Naive thymus-derived CD4-positive, alpha-beta T cell (primary cell): ENCODE results near the gene EFNA4. TPM values are rescaled to one million over a fixed set of nuclear protein-coding genes. Genes with fewer than 3 reads are reported as not detected.

ENCODE experiments used
- ATAC-seq: fragments of 150-1000 bp; cut with Tn5 transposase; 2 replicates; pipeline ENCODE4 v1.10.0; 2021; ENCODE audit warnings: mild to moderate bottlenecking, moderate library complexity
- CTCF ChIA-PET: fragments of 350-600 bp; sonication (Branson Sonifier 250); formaldehyde crosslinking; loops from one replicate; lab custom pipeline; 2021; ENCODE audit warnings: antibody characterized with exemption; lab: Charles Lee
- POLR2A ChIA-PET: fragments of 350-600 bp; sonication (Branson Sonifier 250); formaldehyde crosslinking; loops from one replicate; lab custom pipeline; 2021; ENCODE audit warnings: antibody characterized with exemption, inconsistent platforms; lab: Charles Lee
- DNase-seq, 9 donors: peaks; one replicate each; pipeline versions ENCODE4 v3.0.0 to v3.0.0-alpha.2; 2020 to 2022; ENCODE audit warnings: mixed read lengths in 1 of 9
- H3K27ac ChIP-seq: one replicate; pipeline ENCODE4 v1.7.0; 2013; ENCODE audit warnings: mild to moderate bottlenecking, low read depth, low read length, moderate library complexity
- H3K27me3 ChIP-seq, 2 donors: one replicate each; pipeline ENCODE4 v1.7.0; 2013; ENCODE audit warnings: low read length in 2 of 2, mild to moderate bottlenecking in 2 of 2, moderate library complexity in 2 of 2; ENCODE audit not compliant: control insufficient read depth in 2 of 2, insufficient read depth in 2 of 2
- H3K36me3 ChIP-seq, 3 experiments: 1 replicate in 2 of 3; 2 replicates in 1 of 3; pipeline ENCODE4 v1.7.0; 2013; ENCODE audit warnings: low read length in 3 of 3, mild to moderate bottlenecking in 3 of 3, moderate library complexity in 1 of 3; ENCODE audit not compliant: insufficient read depth in 3 of 3, control insufficient read depth in 2 of 3
- H3K4me1 ChIP-seq, 2 donors: one replicate each; pipeline ENCODE4 v1.7.0; 2013; ENCODE audit warnings: low read length in 2 of 2, mild to moderate bottlenecking in 2 of 2, moderate library complexity in 1 of 2; ENCODE audit not compliant: control insufficient read depth in 2 of 2, insufficient read depth in 2 of 2
- H3K4me3 ChIP-seq: 2 replicates; pipeline ENCODE4 v1.7.0; 2013; ENCODE audit warnings: mild to moderate bottlenecking, low read length
- H3K9me3 ChIP-seq, 3 experiments: 1 replicate in 2 of 3; 2 replicates in 1 of 3; pipeline ENCODE4 v1.7.0; 2013; ENCODE audit warnings: low read length in 3 of 3; ENCODE audit not compliant: control insufficient read depth in 2 of 3
- H3K27ac Mint-ChIP-seq, 9 donors: one replicate each; pipeline ENCODE4 v1.8.0; 2020 to 2022; ENCODE audit warnings: mixed read lengths in 9 of 9, mild to moderate bottlenecking in 8 of 9, moderate library complexity in 5 of 9, inconsistent platforms in 2 of 9
- H3K27me3 Mint-ChIP-seq, 5 donors: one replicate each; pipeline ENCODE4 v1.8.0; 2021 to 2022; ENCODE audit warnings: mixed read lengths in 5 of 5, mild to moderate bottlenecking in 1 of 5
- H3K36me3 Mint-ChIP-seq, 5 donors: one replicate each; pipeline ENCODE4 v1.8.0; 2020 to 2022; ENCODE audit warnings: mixed read lengths in 5 of 5, mild to moderate bottlenecking in 3 of 5, inconsistent platforms in 1 of 5
- H3K4me1 Mint-ChIP-seq, 7 donors: one replicate each; pipeline ENCODE4 v1.8.0; 2020 to 2022; ENCODE audit warnings: mixed read lengths in 7 of 7, mild to moderate bottlenecking in 3 of 7, inconsistent platforms in 1 of 7
- H3K4me3 Mint-ChIP-seq, 10 donors: one replicate each; pipeline ENCODE4 v1.8.0; 2020 to 2022; ENCODE audit warnings: mild to moderate bottlenecking in 10 of 10, mixed read lengths in 10 of 10, moderate library complexity in 6 of 10, inconsistent platforms in 2 of 10
- H3K9me3 Mint-ChIP-seq, 11 donors: one replicate each; pipeline ENCODE4 v1.8.0; 2020 to 2022; ENCODE audit warnings: mixed read lengths in 11 of 11, mild to moderate bottlenecking in 4 of 11, inconsistent platforms in 1 of 11, moderate library complexity in 1 of 11
- intact Hi-C, 2 donors: fragments of 100-400 bp; cut with micrococcal nuclease; formaldehyde crosslinking; loops; one replicate each; pipeline ENCODE4 v1.15.1; 2023
- polyA plus RNA-seq, 2 donors: library from polyadenylated mRNA; unstranded; fragments of 300-500 nt; fragmentation: Illumina TruSeq; gene quantifications; one replicate each; pipeline ENCODE4 v1.2.3, GENCODE V29; 2021
- total RNA-seq, 6 experiments: library from RNA in 5 of 6; stranded (reverse) in 5 of 6; gene quantifications; 1 replicate in 5 of 6; 2 replicates in 1 of 6; pipeline ENCODE4 v1.2.3 and lab custom pipeline; 2021 to 2026

The EFNA4 gene
- total and polyA plus RNA-seq, 7 experiments from 2014 or later, result 2.1 to 9.4 (median 4.8) TPM

DNA sequence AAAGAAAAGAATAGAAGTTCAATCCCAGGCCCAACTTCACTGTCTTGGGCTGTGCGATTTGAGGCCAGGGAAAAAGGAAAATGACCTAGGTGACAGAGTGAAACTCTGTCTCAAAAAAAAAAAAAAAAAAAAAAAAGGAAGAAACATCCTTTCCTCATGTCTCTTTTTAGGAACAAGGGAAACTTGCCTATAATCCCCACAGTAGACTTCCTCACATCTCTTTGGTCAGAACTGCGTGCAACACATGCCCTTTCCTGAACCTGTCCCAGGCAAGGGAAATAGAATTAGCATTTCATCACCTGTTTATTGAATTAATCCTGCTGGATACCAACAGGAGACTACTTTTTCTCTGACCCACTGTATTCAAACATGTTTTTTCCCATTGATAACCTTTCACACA is 27.6 kb upstream of the EFNA4 start:
- Histone ChIP-seq H3K27me3 (no peaks in the 10 kb centered on the region), H3K36me3 (no peaks in the 10 kb centered on the region), H3K4me1 (no peaks in the 10 kb centered on the region), H3K9me3 (no peaks in the 10 kb centered on the region), H3K27ac (no peak overlapping the region), H3K4me3 (no peak overlapping the region)
- no peaks in the 10 kb centered on the region for H3K9me3 Mint-ChIP-seq
- peaks cover 0 to 24% (median 0%) of the 10 kb centered on the region in 5 donors for H3K27me3 Mint-ChIP-seq
- no peak overlapping the region for H3K4me3 Mint-ChIP-seq
- intact Hi-C loops, result no loop called here
- CTCF ChIA-PET, result interaction anchor here (1.1 kb wide), 1 partner anchor 9 kb away, joined by 4 read pairs; no protein-coding TSS in a partner anchor
- H3K36me3 Mint-ChIP-seq, result no peaks in the 10 kb centered on the region
- H3K27ac Mint-ChIP-seq, result no peak overlapping the region
- DNase-seq, result no peak
- H3K4me1 Mint-ChIP-seq, result peaks cover 0 to 4% (median 0%) of the 10 kb centered on the region in 7 donors
- ATAC-seq, result no peak
- POLR2A ChIA-PET, result no interaction called here

DNA sequence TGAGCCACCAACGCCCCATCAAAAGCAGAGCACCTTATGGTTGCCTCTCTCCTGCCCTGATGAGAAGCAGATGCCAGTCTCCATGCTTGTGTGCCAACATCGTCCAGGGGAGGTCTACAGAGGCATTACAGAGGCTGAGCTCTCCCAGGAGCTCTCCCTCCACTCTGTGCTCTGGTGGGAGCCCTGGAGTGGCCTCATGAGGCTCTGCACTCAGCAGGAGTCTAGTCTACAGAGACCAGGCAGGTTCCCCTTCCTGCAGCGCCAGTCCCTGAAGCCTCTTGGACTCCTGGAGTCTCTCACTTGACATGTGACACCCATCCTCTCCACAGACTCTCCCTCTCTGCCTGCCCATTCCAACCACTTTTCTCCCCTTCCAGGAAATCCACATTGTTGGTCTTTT is 26.5 kb upstream of the EFNA4 start:
- Histone ChIP-seq H3K9me3 (no peaks in the 10 kb centered on the region), H3K4me1 (no peaks in the 10 kb centered on the region), H3K27me3 (no peaks in the 10 kb centered on the region), H3K36me3 (no peaks in the 10 kb centered on the region), H3K27ac (no peak overlapping the region), H3K4me3 (no peak overlapping the region)
- ChIA-PET CTCF (interaction anchor here (1.2 kb wide), 1 partner anchor 54 kb away, joined by 4 read pairs; no protein-coding TSS in a partner anchor), POLR2A (no interaction called here)
- Mint-ChIP-seq H3K4me3 (no peak overlapping the region), H3K9me3 (no peaks in the 10 kb centered on the region), H3K27me3 (peaks cover 0 to 25% (median 0%) of the 10 kb centered on the region in 5 donors), H3K4me1 (peaks cover 0 to 4% (median 0%) of the 10 kb centered on the region in 7 donors), H3K27ac (no peak overlapping the region), H3K36me3 (no peaks in the 10 kb centered on the region)
- no peak for DNase-seq
- intact Hi-C loops, result no loop called here
- no peak for ATAC-seq

DNA sequence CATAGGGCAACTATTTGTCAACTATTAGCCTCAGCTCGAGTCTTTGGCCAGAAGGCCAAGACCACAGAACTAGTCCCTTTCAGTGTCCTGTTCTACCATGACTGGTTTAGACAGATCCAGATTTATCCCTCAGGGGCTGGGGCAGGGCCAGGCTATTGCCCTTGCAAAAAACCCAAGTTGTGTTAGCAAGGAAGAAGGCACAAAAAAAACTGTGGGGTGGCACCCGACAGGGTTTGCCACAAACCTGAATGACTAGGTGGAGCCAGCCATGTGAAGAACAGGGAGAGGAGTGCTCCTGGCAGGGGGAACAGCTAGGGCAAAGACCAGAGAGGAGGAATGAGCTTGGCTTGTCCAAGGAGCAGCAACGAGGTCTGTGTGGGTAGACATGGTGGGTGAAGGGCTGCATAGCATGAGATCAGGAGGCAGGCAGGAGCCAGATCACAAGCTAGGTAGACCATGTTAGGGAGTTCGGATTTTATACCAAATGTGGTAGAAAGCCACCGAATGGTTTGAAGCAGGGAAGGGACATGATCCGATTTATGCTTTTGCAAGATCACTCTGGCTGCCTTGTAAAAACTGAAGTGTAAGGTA is 25.6 kb upstream of the EFNA4 start:
- H3K27ac Mint-ChIP-seq, result peak overlapping the region in 1 of 9 donors; percentile 59

DNA sequence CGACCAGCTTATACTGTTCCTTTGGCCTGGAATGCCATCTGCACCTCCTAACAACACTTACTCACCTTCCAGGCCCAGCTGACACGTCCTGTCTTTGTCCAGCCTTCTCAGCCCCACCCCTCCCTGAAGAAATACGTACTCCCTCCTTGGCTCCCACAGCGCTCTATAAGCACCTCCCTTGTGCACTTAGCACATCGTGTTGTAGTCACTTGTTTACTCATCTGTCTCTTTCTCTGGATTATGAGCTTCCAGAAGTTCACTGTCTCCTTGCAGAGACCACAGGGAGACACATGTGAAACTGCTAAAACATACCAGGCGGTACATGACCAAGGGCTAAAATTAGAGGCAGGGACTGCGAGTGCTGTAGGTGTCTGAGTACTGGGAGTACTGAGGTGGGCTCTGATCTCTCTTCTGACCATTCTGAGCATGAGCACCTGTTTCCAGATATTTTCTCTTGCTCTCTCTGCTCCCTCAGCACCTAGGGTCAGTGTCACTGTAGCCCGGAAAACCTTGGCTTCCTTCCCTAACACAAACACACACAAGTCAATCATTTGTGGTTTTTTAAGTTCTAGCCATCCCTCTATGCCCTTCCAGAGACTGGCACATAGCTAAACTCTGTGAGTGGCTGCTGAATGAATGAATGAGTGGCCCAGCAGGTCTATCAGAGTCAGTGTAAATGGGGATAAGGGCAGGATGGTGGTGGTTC is 24.8 kb upstream of the EFNA4 start:
- no peak for ATAC-seq
- no peaks in the 10 kb centered on the region for H3K9me3 Mint-ChIP-seq
- no peaks in the 10 kb centered on the region for H3K36me3 Mint-ChIP-seq
- no peak overlapping the region for H3K4me3 Mint-ChIP-seq
- no peak overlapping the region for H3K27ac Mint-ChIP-seq
- DNase-seq, result no peak
- peaks cover 0 to 4% (median 0%) of the 10 kb centered on the region in 7 donors for H3K4me1 Mint-ChIP-seq
- H3K27me3 Mint-ChIP-seq, result peaks cover 0 to 25% (median 0%) of the 10 kb centered on the region in 5 donors
- no peak overlapping the region for H3K4me3 ChIP-seq
- CTCF ChIA-PET, result interaction anchor here (0.6 to 1.9 kb wide), 5 partner anchors 13 to 47 kb away, joined by 3 to 5 read pairs (median 5); no protein-coding TSS in a partner anchor
- POLR2A ChIA-PET, result no interaction called here
- no peaks in the 10 kb centered on the region for H3K27me3 ChIP-seq
- no peak overlapping the region for H3K27ac ChIP-seq
- intact Hi-C loops, result no loop called here
- no peaks in the 10 kb centered on the region for H3K9me3 ChIP-seq
- H3K36me3 ChIP-seq, result no peaks in the 10 kb centered on the region
- no peaks in the 10 kb centered on the region for H3K4me1 ChIP-seq

More for the DNA sequence above, 25.6 kb upstream of the EFNA4 start:
- intact Hi-C loops, result no loop called here
- Histone ChIP-seq H3K36me3 (no peaks in the 10 kb centered on the region), H3K27me3 (no peaks in the 10 kb centered on the region), H3K27ac (no peak overlapping the region), H3K9me3 (no peaks in the 10 kb centered on the region), H3K4me1 (no peaks in the 10 kb centered on the region), H3K4me3 (no peak overlapping the region)
- DNase-seq, result no peak
- no peaks in the 10 kb centered on the region for H3K36me3 Mint-ChIP-seq
- CTCF ChIA-PET, result interaction anchor here (1.0 kb wide), 1 partner anchor 41 kb away, joined by 3 read pairs; no protein-coding TSS in a partner anchor
- ATAC-seq, result no peak
- POLR2A ChIA-PET, result no interaction called here
- no peak overlapping the region for H3K4me3 Mint-ChIP-seq
- peaks cover 0 to 4% (median 0%) of the 10 kb centered on the region in 7 donors for H3K4me1 Mint-ChIP-seq
- H3K27me3 Mint-ChIP-seq, result peaks cover 0 to 25% (median 0%) of the 10 kb centered on the region in 5 donors
- no peaks in the 10 kb centered on the region for H3K9me3 Mint-ChIP-seq

DNA sequence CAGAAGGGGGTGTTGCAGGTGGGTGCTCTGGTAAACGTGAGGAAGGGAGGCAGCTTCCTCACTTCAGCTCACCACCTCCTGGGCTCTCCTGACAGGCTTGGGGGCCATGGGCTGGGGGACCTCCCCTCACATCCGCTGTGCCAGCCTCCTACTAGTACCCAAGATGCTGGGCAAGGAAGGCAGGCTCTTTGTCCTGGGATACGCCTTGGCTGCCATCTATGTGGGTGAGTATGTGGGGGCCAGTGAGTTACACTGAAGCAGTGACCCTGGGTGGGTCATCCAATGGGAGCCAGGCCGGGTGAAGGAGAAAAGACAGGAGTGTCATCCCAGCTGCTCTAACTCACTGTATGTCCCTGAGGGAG is 24.3 kb upstream of the EFNA4 start:
- no peaks in the 10 kb centered on the region for H3K36me3 Mint-ChIP-seq
- no peak overlapping the region for H3K4me3 Mint-ChIP-seq
- no peak for ATAC-seq
- POLR2A ChIA-PET, result no interaction called here
- intact Hi-C loops, result no loop called here
- peaks cover 0 to 4% (median 0%) of the 10 kb centered on the region in 7 donors for H3K4me1 Mint-ChIP-seq
- H3K9me3 Mint-ChIP-seq, result no peaks in the 10 kb centered on the region
- Histone ChIP-seq H3K36me3 (no peaks in the 10 kb centered on the region), H3K4me1 (no peaks in the 10 kb centered on the region), H3K27ac (no peak overlapping the region), H3K9me3 (no peaks in the 10 kb centered on the region), H3K27me3 (no peaks in the 10 kb centered on the region), H3K4me3 (no peak overlapping the region)
- DNase-seq, result no peak
- H3K27ac Mint-ChIP-seq, result no peak overlapping the region
- CTCF ChIA-PET, result interaction anchor here (0.6 to 1.9 kb wide), 4 partner anchors 14 to 46 kb away, joined by 3 to 5 read pairs (median 5); no protein-coding TSS in a partner anchor
- peaks cover 0 to 22% (median 0%) of the 10 kb centered on the region in 5 donors for H3K27me3 Mint-ChIP-seq

DNA sequence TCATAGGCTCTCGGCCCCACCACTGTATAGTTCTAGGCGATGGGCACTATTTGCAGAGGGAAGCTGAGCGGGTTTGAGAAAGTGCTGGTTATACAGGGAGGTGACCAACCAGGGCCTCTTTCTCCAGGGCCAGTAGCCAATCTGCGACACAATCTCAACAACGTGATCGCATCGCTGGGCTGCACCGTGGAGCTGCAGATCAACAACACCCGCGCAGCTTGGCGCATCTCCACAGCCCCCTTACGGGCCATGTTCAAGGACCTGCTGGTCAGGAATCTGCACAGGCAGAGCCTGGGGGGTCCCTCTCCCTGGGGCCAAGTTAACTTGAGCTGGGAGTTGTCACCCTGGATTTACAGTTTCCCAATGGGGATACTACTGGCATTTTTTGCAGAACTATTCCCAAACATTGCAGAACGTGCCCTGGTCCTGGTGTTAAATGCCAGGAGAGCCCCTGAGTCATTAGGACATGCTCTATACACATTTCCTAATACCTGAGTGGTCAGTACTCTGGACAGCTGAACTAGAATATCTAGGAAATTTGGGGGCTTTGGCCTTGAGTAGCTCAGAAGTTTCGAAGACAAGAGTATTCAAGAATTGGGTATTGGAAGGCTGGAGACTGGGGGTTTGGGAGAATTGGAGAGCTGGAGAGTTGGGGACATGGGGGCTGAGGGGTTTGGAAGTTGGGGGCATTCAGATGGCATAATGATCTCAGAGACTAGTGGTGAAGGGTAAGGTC is 23.0 kb upstream of the EFNA4 start:
- no peaks in the 10 kb centered on the region for H3K4me1 ChIP-seq
- no peaks in the 10 kb centered on the region for H3K36me3 ChIP-seq
- Mint-ChIP-seq H3K27ac (no peak overlapping the region), H3K36me3 (no peaks in the 10 kb centered on the region), H3K27me3 (peaks cover 0 to 13% (median 0%) of the 10 kb centered on the region in 5 donors), H3K4me3 (no peak overlapping the region), H3K9me3 (no peaks in the 10 kb centered on the region), H3K4me1 (peaks cover 4 to 16% (median 8%) of the 10 kb centered on the region in 7 donors)
- no peak overlapping the region for H3K27ac ChIP-seq
- ChIA-PET CTCF (interaction anchor here (0.7 to 8.5 kb wide), 4 partner anchors 13 to 104 kb away, joined by 3 to 138 read pairs (median 4); partner anchors contain the start of gene PMVK), POLR2A (interaction anchor here (0.7 to 1.0 kb wide), 2 partner anchors 30 to 135 kb away, joined by 3 to 4 read pairs; no protein-coding TSS in a partner anchor)
- no peaks in the 10 kb centered on the region for H3K27me3 ChIP-seq
- no peak for DNase-seq
- no peaks in the 10 kb centered on the region for H3K9me3 ChIP-seq
- ATAC-seq, result no peak
- H3K4me3 ChIP-seq, result no peak overlapping the region
- intact Hi-C loops, result no loop called here
